NAMALWA (cell line): Measurements from ENCODE around the gene UNC45B.
A peak's percentile ranks its signal among the peaks of the same experiment; 100 is the strongest.
"Not testable (repeated sequence)": the region's sequence is repeated elsewhere in the genome, so short reads cannot be mapped to it uniquely, and the experiment has no call there.

Experiments
- DNase-seq: peaks from one replicate; pipeline ENCODE4 v3.0.0-alpha.2; 2015; ENCODE audit warnings: low spot score

Gene UNC45B

GRCh38 chr17:35142467-35142796 is 5.2 kb upstream of the UNC45B start:
- no peak for DNase-seq

GRCh38 chr17:35144840-35145239 is 2.8 kb upstream of the UNC45B start:
- no peak for DNase-seq

- no peak for DNase-seq
Measured at GRCh38 chr17:35146214-35146833, 1.3 kb upstream of the UNC45B start.

GRCh38 chr17:35148144-35148543 is 527 bp downstream of the UNC45B start:
- no peak for DNase-seq

- DNase-seq = no peak
Measured at GRCh38 chr17:35149941-35150340, 2.3 kb downstream of the UNC45B start.

GRCh38 chr17:35151080-35151479 is 3.5 kb downstream of the UNC45B start:
- DNase-seq = not testable (repeated sequence)

GRCh38 chr17:35152421-35153140 is 5.0 kb downstream of the UNC45B start:
- no peak for DNase-seq

GRCh38 chr17:35154196-35155165 is 6.9 kb downstream of the UNC45B start:
- DNase-seq = no peak

- no peak for DNase-seq
Measured at GRCh38 chr17:35155246-35155645, 7.6 kb downstream of the UNC45B start.

- no peak for DNase-seq
Measured at GRCh38 chr17:35159940-35160339, 12.3 kb downstream of the UNC45B start.

- DNase-seq = no peak
Measured at GRCh38 chr17:35160354-35161201, 13.0 kb downstream of the UNC45B start.

- DNase-seq = no peak
Measured at GRCh38 chr17:35161281-35161761, 13.7 kb downstream of the UNC45B start.

- no peak for DNase-seq
Measured at GRCh38 chr17:35162755-35163154, 15.1 kb downstream of the UNC45B start.

- DNase-seq = no peak
Measured at GRCh38 chr17:35163886-35164285, 16.3 kb downstream of the UNC45B start.

- DNase-seq = no peak
Measured at GRCh38 chr17:35164716-35165115, 17.1 kb downstream of the UNC45B start.

GRCh38 chr17:35166526-35166925 is 18.9 kb downstream of the UNC45B start:
- DNase-seq = no peak

GRCh38 chr17:35167046-35167445 is 19.4 kb downstream of the UNC45B start:
- DNase-seq = no peak

GRCh38 chr17:35167666-35168065 is 20.0 kb downstream of the UNC45B start:
- no peak for DNase-seq

- DNase-seq = no peak
Measured at GRCh38 chr17:35169835-35170363, 22.3 kb downstream of the UNC45B start.

- DNase-seq = peak; percentile 39
Measured at GRCh38 chr17:35170968-35171771, 23.6 kb downstream of the UNC45B start.

- DNase-seq = no peak
Measured at GRCh38 chr17:35171834-35172233, 24.2 kb downstream of the UNC45B start.
